HUES48 (cell line): ENCODE data around the gene ADGRG1.

Source experiments
- H3K27ac ChIP-seq: one replicate; pipeline ENCODE4 v1.7.0; 2013; ENCODE audit warnings: low read depth, low read length, inconsistent platforms
- H3K27me3 ChIP-seq: 2 replicates; pipeline ENCODE4 v1.6.1; 2013; ENCODE audit warnings: mild to moderate bottlenecking, low read length; ENCODE audit not compliant: control insufficient read depth, insufficient read depth
- H3K36me3 ChIP-seq: 2 replicates; pipeline ENCODE4 v1.6.1; 2013; ENCODE audit warnings: low read length; ENCODE audit not compliant: control insufficient read depth, insufficient read depth
- H3K4me1 ChIP-seq: 2 replicates; pipeline ENCODE4 v1.6.1; 2013; ENCODE audit warnings: mild to moderate bottlenecking, low read length; ENCODE audit not compliant: control insufficient read depth, insufficient read depth
- H3K4me3 ChIP-seq: 2 replicates; pipeline ENCODE4 v1.5.1; 2013; ENCODE audit warnings: mild to moderate bottlenecking, low read depth, low read length
- H3K9ac ChIP-seq: 2 replicates; pipeline ENCODE4 v1.6.1; 2013; ENCODE audit warnings: mild to moderate bottlenecking, low read depth, low read length, moderate library complexity
- H3K9me3 ChIP-seq: 2 replicates; pipeline ENCODE4 v1.6.1; 2013; ENCODE audit warnings: low read length; ENCODE audit not compliant: control insufficient read depth, insufficient read depth

Gene ADGRG1

GRCh38 chr16:57684626-57685358 lies 56.4 kb downstream of the ADGRG1 start:
- H3K4me1 ChIP-seq = 0 out of 2 replicates have a peak, but pooled peaks cover 4% of the 10 kb centered on the region
- H3K9me3 ChIP-seq = no peaks in the 10 kb centered on the region
- H3K36me3 ChIP-seq = no peaks in the 10 kb centered on the region
- H3K27me3 ChIP-seq = no peaks in the 10 kb centered on the region; the same call in 1 of the 2 replicates
- no peak overlapping the region for H3K9ac ChIP-seq
- H3K27ac ChIP-seq = no peak overlapping the region
- H3K4me3 ChIP-seq = no peak overlapping the region

- Histone ChIP-seq H3K9ac (no peak overlapping the region), H3K9me3 (no peaks in the 10 kb centered on the region), H3K4me1 (0 out of 2 replicates have a peak, but pooled peaks cover 5% of the 10 kb centered on the region), H3K36me3 (no peaks in the 10 kb centered on the region), H3K4me3 (no peak overlapping the region), H3K27me3 (no peaks in the 10 kb centered on the region; the same call in 1 of the 2 replicates), H3K27ac (no peak overlapping the region)
Observed at GRCh38 chr16:57685633-57686032, 57.2 kb downstream of the ADGRG1 start.

GRCh38 chr16:57686577-57686976 lies 58.1 kb downstream of the ADGRG1 start:
- Histone ChIP-seq H3K36me3 (no peaks in the 10 kb centered on the region), H3K27ac (no peak overlapping the region), H3K4me3 (no peak overlapping the region), H3K9ac (no peak overlapping the region), H3K27me3 (no peaks in the 10 kb centered on the region; the same call in 1 of the 2 replicates), H3K9me3 (no peaks in the 10 kb centered on the region), H3K4me1 (0 out of 2 replicates have a peak, but pooled peaks cover 5% of the 10 kb centered on the region)

GRCh38 chr16:57687363-57687929 lies 59.0 kb downstream of the ADGRG1 start:
- Histone ChIP-seq H3K9ac (no peak overlapping the region), H3K36me3 (no peaks in the 10 kb centered on the region), H3K4me1 (0 out of 2 replicates have a peak, but pooled peaks cover 5% of the 10 kb centered on the region), H3K4me3 (no peak overlapping the region), H3K27ac (no peak overlapping the region), H3K27me3 (no peaks in the 10 kb centered on the region; the same call in 1 of the 2 replicates), H3K9me3 (no peaks in the 10 kb centered on the region)

GRCh38 chr16:57688487-57688986 lies 60.1 kb downstream of the ADGRG1 start:
- Histone ChIP-seq H3K4me1 (0 out of 2 replicates have a peak, but pooled peaks cover 5% of the 10 kb centered on the region), H3K36me3 (no peaks in the 10 kb centered on the region), H3K9me3 (no peaks in the 10 kb centered on the region), H3K27me3 (no peaks in the 10 kb centered on the region; the same call in 1 of the 2 replicates), H3K4me3 (no peak overlapping the region), H3K9ac (no peak overlapping the region), H3K27ac (no peak overlapping the region)

GRCh38 chr16:57688987-57689761 lies 60.7 kb downstream of the ADGRG1 start:
- Histone ChIP-seq H3K36me3 (no peaks in the 10 kb centered on the region), H3K27me3 (no peaks in the 10 kb centered on the region; the same call in 1 of the 2 replicates), H3K27ac (no peak overlapping the region), H3K4me3 (no peak overlapping the region), H3K9me3 (no peaks in the 10 kb centered on the region), H3K4me1 (0 out of 2 replicates have a peak, but pooled peaks cover 5% of the 10 kb centered on the region), H3K9ac (no peak overlapping the region)

- Histone ChIP-seq H3K4me1 (0 out of 2 replicates have a peak, but pooled peaks cover 5% of the 10 kb centered on the region), H3K27ac (no peak overlapping the region), H3K36me3 (no peaks in the 10 kb centered on the region), H3K4me3 (no peak overlapping the region), H3K9me3 (no peaks in the 10 kb centered on the region), H3K27me3 (no peaks in the 10 kb centered on the region; the same call in 1 of the 2 replicates), H3K9ac (no peak overlapping the region)
Observed at GRCh38 chr16:57689762-57690558, 61.5 kb downstream of the ADGRG1 start.

- Histone ChIP-seq H3K4me3 (no peak overlapping the region), H3K4me1 (0 out of 2 replicates have a peak, but pooled peaks cover 5% of the 10 kb centered on the region), H3K9ac (no peak overlapping the region), H3K9me3 (no peaks in the 10 kb centered on the region), H3K36me3 (no peaks in the 10 kb centered on the region), H3K27ac (no peak overlapping the region), H3K27me3 (no peaks in the 10 kb centered on the region)
Observed at GRCh38 chr16:57690782-57691471, 62.5 kb downstream of the ADGRG1 start.

GRCh38 chr16:57692636-57693035 lies 64.2 kb downstream of the ADGRG1 start:
- Histone ChIP-seq H3K9ac (no peak overlapping the region), H3K9me3 (no peaks in the 10 kb centered on the region), H3K27ac (no peak overlapping the region), H3K4me1 (0 out of 2 replicates have a peak, but pooled peaks cover 5% of the 10 kb centered on the region), H3K4me3 (no peak overlapping the region), H3K36me3 (no peaks in the 10 kb centered on the region), H3K27me3 (no peaks in the 10 kb centered on the region)

- Histone ChIP-seq H3K4me3 (no peak overlapping the region), H3K4me1 (0 out of 2 replicates have a peak, but pooled peaks cover 5% of the 10 kb centered on the region), H3K27ac (no peak overlapping the region), H3K27me3 (no peaks in the 10 kb centered on the region), H3K9me3 (no peaks in the 10 kb centered on the region), H3K36me3 (no peaks in the 10 kb centered on the region), H3K9ac (no peak overlapping the region)
Observed at GRCh38 chr16:57693550-57693949, 65.1 kb downstream of the ADGRG1 start.
